HepG2 (cell line): ENCODE data around the gene GPC6. TPM values are rescaled to one million over a fixed set of nuclear protein-coding genes. Genes with fewer than 3 reads are reported as not detected.

Experiments
- ARID3A ChIP-seq: IDR thresholded peaks from 2 replicates; pipeline ENCODE4 v1.6.1; 2012; ENCODE audit warnings: low read depth, low read length, improper control_type of control experiment
- CENPX ChIP-seq: sonication (generic); formaldehyde crosslinking; IDR thresholded peaks from 2 replicates; pipeline ENCODE4 v1.9.0; 2021; ENCODE audit warnings: mild to moderate bottlenecking, missing genetic modification reagents, moderate library complexity
- HMG20A ChIP-seq: IDR thresholded peaks from 2 replicates; pipeline ENCODE4 v1.6.1; 2016; ENCODE audit warnings: borderline replicate concordance
- MBD4 ChIP-seq: IDR thresholded peaks from 2 replicates; pipeline ENCODE4 v1.6.1; 2012; ENCODE audit warnings: low read length, inconsistent platforms, borderline replicate concordance
- NCOA5 ChIP-seq: sonication (generic); formaldehyde crosslinking; IDR thresholded peaks from 2 replicates; pipeline ENCODE4 v1.4.0; 2020; ENCODE audit warnings: missing genetic modification reagents
- NFE2L2 ChIP-seq: fragments of 150-350 bp; IDR thresholded peaks from 2 replicates; pipeline ENCODE4 v1.6.1; 2014; ENCODE audit warnings: low read length
- RBM39 ChIP-seq: fragments of 200-400 bp; formaldehyde crosslinking; IDR thresholded peaks from one replicate; pipeline ENCODE4 v1.6.1; 2018; ENCODE audit warnings: antibody characterized with exemption, mild to moderate bottlenecking, low read depth, low read length; ENCODE audit not compliant: poor library complexity, severe bottlenecking
- SAFB2 ChIP-seq: sonication (generic); formaldehyde crosslinking; IDR thresholded peaks from 2 replicates; pipeline ENCODE4 v1.5.1; 2020; ENCODE audit warnings: missing genetic modification reagents, low read depth, mild to moderate bottlenecking, borderline replicate concordance
- TCF12 ChIP-seq, 2 experiments: fragments of 450-650 bp in 1 of 2; sonication (generic) in 1 of 2; formaldehyde crosslinking in 1 of 2; IDR thresholded peaks; 2 replicates each; pipeline versions ENCODE4 v1.6.1 to v1.8.0; 2017 to 2022; ENCODE audit warnings: antibody characterized with exemption in 1 of 2, mild to moderate bottlenecking in 1 of 2, missing genetic modification reagents in 1 of 2, moderate library complexity in 1 of 2
- ZBTB4 ChIP-seq: sonication (generic); formaldehyde crosslinking; IDR thresholded peaks from 2 replicates; pipeline ENCODE4 v1.4.0; 2020; ENCODE audit warnings: missing genetic modification reagents, mild to moderate bottlenecking, borderline replicate concordance
- ZMYM4 ChIP-seq: sonication (generic); formaldehyde crosslinking; IDR thresholded peaks from 2 replicates; pipeline ENCODE4 v1.8.1; 2023; ENCODE audit warnings: mild to moderate bottlenecking, missing genetic modification reagents
- ZNF468 ChIP-seq: sonication (generic); formaldehyde crosslinking; IDR thresholded peaks from 2 replicates; pipeline ENCODE4 v1.8.0; 2022; ENCODE audit warnings: mild to moderate bottlenecking, moderate library complexity, missing genetic modification reagents
- ZNF605 ChIP-seq: sonication (generic); formaldehyde crosslinking; IDR thresholded peaks from 2 replicates; pipeline ENCODE4 v1.8.0; 2022; ENCODE audit warnings: mild to moderate bottlenecking, missing genetic modification reagents
- ZNF616 ChIP-seq: sonication (generic); formaldehyde crosslinking; IDR thresholded peaks from 2 replicates; pipeline ENCODE4 v1.5.0; 2020; ENCODE audit warnings: low read depth, mild to moderate bottlenecking, missing genetic modification reagents
- ZNF652 ChIP-seq: IDR thresholded peaks from 2 replicates; pipeline ENCODE4 v1.6.1; 2016; ENCODE audit warnings: low read depth, borderline replicate concordance
- ZNF83 ChIP-seq: sonication (generic); formaldehyde crosslinking; IDR thresholded peaks from 2 replicates; pipeline ENCODE4 v1.4.0; 2020; ENCODE audit warnings: missing genetic modification reagents, mild to moderate bottlenecking, borderline replicate concordance
- polyA plus RNA-seq, 8 experiments: library from polyadenylated mRNA; depleted of rRNA in 3 of 8; stranded (reverse) in 7 of 8; unstranded in 1 of 8; fragments of >200 nt; fragmentation: Illumina TruSeq in 4 of 8; extraction: Trizol in 4 of 8; gene quantifications; 2 replicates each; pipeline versions ENCODE4 v1.2.1 to v1.2.3, GENCODE V29; 2011 to 2016; ENCODE audit warnings: low read depth in 4 of 8, missing spikeins in 1 of 8, mixed read lengths in 1 of 8; ENCODE audit not compliant: insufficient read depth in 1 of 8
- total RNA-seq, 5 experiments: library from RNA; depleted of rRNA; stranded (reverse); fragments of >200 nt; fragmentation: Illumina TruSeq; extraction: Trizol; gene quantifications; 2 replicates each; pipeline ENCODE4 v1.2.3, GENCODE V29; 2016; ENCODE audit warnings: low read depth in 1 of 5
- TF ChIP-seq, protein P1 (sequence below): sonication (generic); formaldehyde crosslinking; IDR thresholded peaks from 2 replicates; pipeline ENCODE4 v1.4.0; 2020; ENCODE audit warnings: mild to moderate bottlenecking, low read depth, missing genetic modification reagents
- TF ChIP-seq, protein P2 (sequence below): IDR thresholded peaks from 2 replicates; pipeline ENCODE4 v1.6.1; 2018; ENCODE audit warnings: missing genetic modification reagents, mild to moderate bottlenecking, missing compliant biosample characterization
- TF ChIP-seq, protein P3 (sequence below): sonication (generic); formaldehyde crosslinking; IDR thresholded peaks from 2 replicates; pipeline ENCODE4; 2020; ENCODE audit warnings: missing genetic modification reagents, mild to moderate bottlenecking, borderline replicate concordance

The GPC6 gene
- total and polyA plus RNA-seq, 2 of the 13 experiments (the other 11 are each of a cell fraction or from before 2014, with no cell fraction given), result 24.5 to 33.9 TPM

DNA sequence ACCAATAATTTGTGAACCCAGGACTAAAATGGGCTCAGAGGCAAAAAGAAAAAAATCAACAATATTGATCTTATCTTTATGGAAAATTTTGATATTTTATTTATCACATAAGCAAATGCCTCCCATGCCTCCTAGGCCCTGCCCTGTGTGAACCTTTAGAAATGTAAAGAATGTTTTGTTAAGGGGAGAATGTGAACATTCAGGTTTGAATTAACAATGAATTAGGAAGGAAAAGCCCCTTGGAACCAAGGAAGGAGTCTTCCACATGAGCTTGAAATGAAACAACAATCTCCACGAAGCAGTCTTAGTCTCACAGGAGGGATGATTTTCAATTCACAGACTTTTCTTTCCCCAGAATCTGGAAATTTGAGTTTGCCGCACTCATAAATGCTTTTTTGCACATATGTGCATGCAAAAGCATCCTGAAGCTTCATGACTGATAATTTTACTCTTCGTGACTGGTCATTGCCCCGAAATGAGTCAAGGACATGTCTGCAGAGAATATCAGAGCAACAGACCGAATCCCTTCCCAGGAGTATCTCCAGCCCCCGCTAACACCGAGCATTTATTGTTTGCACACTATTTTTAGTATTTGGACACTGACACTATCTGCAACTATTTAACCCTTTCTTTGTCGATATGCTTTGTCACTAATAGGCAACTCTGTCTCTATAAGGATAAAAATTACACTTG is 1117.7 kb downstream of the GPC6 start (continued):
- TF ChIP-seq ZBTB4 (no peak), ZNF83 (CRISPR knock-in tag) (no peak), ARID3A (0 out of 2 replicates have a peak, but pooled peaks have one; percentile 13), RBM39 (no peak), ZNF616 (CRISPR knock-in tag) (no peak), HMG20A (CRISPR knock-in tag) (peak; percentile 31; the same call in 1 of the 2 replicates), ZNF468 (CRISPR knock-in tag) (no peak), NFE2L2 (no peak), CENPX (no peak), NCOA5 (CRISPR knock-in tag) (no peak), ZNF605 (CRISPR knock-in tag) (no peak), ZMYM4 (peak; percentile 59), TCF12 (IDR thresholded peaks at IDR 0.05) (no peak), TCF12 (CRISPR knock-in tag; IDR thresholded peaks at IDR 0.05) (no peak), SAFB2 (CRISPR knock-in tag) (no peak), MBD4 (no peak), ZNF652 (CRISPR knock-in tag) (peak; percentile 97)
- TF ChIP-seq, protein P1, sequence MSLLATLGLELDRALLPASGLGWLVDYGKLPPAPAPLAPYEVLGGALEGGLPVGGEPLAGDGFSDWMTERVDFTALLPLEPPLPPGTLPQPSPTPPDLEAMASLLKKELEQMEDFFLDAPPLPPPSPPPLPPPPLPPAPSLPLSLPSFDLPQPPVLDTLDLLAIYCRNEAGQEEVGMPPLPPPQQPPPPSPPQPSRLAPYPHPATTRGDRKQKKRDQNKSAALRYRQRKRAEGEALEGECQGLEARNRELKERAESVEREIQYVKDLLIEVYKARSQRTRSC (CRISPR knock-in tag), result no peak
- TF ChIP-seq, protein P2, sequence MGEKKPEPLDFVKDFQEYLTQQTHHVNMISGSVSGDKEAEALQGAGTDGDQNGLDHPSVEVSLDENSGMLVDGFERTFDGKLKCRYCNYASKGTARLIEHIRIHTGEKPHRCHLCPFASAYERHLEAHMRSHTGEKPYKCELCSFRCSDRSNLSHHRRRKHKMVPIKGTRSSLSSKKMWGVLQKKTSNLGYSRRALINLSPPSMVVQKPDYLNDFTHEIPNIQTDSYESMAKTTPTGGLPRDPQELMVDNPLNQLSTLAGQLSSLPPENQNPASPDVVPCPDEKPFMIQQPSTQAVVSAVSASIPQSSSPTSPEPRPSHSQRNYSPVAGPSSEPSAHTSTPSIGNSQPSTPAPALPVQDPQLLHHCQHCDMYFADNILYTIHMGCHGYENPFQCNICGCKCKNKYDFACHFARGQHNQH, result no peak
- TF ChIP-seq, protein P3, sequence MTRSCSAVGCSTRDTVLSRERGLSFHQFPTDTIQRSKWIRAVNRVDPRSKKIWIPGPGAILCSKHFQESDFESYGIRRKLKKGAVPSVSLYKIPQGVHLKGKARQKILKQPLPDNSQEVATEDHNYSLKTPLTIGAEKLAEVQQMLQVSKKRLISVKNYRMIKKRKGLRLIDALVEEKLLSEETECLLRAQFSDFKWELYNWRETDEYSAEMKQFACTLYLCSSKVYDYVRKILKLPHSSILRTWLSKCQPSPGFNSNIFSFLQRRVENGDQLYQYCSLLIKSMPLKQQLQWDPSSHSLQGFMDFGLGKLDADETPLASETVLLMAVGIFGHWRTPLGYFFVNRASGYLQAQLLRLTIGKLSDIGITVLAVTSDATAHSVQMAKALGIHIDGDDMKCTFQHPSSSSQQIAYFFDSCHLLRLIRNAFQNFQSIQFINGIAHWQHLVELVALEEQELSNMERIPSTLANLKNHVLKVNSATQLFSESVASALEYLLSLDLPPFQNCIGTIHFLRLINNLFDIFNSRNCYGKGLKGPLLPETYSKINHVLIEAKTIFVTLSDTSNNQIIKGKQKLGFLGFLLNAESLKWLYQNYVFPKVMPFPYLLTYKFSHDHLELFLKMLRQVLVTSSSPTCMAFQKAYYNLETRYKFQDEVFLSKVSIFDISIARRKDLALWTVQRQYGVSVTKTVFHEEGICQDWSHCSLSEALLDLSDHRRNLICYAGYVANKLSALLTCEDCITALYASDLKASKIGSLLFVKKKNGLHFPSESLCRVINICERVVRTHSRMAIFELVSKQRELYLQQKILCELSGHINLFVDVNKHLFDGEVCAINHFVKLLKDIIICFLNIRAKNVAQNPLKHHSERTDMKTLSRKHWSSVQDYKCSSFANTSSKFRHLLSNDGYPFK, result no peak
